KBM-7 (cell line): Measurements from ENCODE around the gene COMP.

Source experiments
- DNase-seq: peaks from one replicate; pipeline ENCODE4 v3.0.0-alpha.2; 2015
- in situ Hi-C: fragments of 300-500 bp; cut with MboI; formaldehyde crosslinking; loops from 2 replicates; pipeline ENCODE4 v1.14.3; 2020; ENCODE audit warnings: low sequenced_read_pairs, low pct_unique_long_range_greater_than_20kb, mixed read lengths

Gene COMP

GRCh38 chr19:18807861-18808331 is 16.8 kb upstream of the COMP start:
- in situ Hi-C loops = no loop called here
- DNase-seq = no peak

DNA sequence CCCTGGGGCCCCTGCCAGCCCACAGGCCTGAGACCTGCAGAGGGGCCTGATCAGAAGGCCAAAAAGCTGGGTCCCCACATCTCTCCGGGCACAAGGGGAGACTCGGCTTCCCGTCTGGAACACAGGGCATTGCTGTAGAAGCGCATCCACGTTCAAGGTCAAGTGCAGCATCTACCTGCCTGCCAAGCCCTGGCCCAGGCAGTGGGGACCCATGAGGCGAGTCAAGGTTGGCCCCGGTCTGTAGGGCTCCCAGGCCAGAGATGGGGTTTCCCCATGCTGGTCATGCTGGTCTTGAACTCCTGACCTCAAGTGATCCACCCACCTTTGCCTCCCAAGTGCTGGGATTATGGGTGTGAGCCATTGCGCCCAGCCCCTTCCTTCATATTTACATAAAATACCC is 13.5 kb upstream of the COMP start:
- in situ Hi-C loops = no loop called here
- no peak for DNase-seq

DNA sequence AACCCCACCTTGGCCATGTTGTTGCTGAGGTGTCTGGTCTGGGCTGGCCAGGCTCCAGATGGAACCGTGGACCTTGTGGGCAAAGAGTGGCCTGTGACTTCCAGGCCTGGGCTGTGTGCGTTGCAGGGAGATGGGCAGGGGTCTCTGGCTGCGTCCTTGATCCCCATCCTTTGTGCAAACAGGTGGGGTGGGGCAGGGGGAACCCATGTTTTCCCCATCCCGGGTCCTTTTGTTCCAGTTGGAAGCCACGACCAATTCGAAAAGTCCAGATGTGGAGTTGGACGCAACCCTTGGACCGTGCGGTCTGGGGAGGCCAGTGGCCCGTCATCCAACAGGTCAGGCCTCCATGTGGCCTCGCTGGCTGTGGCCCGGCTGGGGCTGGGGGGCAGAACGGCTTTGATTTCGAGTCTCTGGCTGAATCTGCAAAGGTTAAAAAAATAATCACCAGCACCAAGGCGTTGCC is 13.1 kb upstream of the COMP start:
- in situ Hi-C loops = no loop called here
- no peak for DNase-seq

- in situ Hi-C loops = no loop called here
Observed at GRCh38 chr19:18803550-18804138, 12.5 kb upstream of the COMP start.

DNA sequence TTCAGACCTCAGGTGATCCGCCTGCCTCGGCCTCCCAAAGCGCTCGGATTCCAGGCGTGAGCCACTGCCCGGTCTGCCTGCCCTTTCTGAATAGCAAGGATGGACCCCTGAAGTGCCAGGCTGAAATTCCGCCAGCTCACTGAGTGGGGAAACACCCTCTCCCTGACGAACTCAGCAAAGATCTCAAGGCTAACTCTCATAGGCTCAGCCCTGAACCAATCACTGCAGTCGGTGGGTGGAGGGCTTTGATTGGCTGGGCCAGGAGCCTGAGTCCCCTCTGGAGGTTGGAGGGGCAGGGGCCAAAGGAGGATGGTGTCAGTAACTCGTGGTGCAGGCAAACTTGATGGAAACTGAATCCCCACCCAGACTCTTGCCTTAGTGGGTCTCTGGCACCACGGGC is 11.2 kb upstream of the COMP start:
- DNase-seq = no peak
- in situ Hi-C loops = no loop called here

More at GRCh38 chr19:18803550-18804138, 12.5 kb upstream of the COMP start:
- no peak for DNase-seq

GRCh38 chr19:18800636-18801035 is 9.5 kb upstream of the COMP start:
- no peak for DNase-seq
- in situ Hi-C loops = no loop called here

GRCh38 chr19:18800079-18800478 is 9.0 kb upstream of the COMP start:
- in situ Hi-C loops = no loop called here

DNA sequence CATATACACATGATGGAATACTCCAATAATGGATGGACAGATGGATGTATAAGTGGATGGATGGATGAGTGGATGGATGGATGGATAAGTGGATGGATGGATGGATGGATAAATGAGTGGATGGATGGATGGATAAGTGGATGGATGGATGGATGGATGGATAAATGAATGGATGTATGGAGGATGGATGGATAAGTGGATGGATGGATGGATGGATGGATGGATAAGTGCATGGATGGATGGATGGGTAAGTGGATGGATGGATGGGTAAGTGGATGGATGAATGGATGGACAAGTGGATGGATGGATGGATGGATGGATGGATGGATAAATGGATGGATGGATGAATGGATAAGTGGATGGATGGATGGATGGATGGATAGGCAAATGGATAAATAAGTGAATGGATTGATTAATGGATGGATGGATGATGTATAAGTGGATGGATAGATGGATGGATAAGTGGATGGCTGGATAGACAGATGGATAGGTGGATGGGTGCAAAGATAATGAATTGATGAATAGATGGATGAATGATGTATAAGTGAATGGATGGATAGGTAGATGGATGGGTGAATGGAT is 8.4 kb upstream of the COMP start:
- DNase-seq = no peak
- in situ Hi-C loops = no loop called here

More at GRCh38 chr19:18800079-18800478, 9.0 kb upstream of the COMP start:
- no peak for DNase-seq

DNA sequence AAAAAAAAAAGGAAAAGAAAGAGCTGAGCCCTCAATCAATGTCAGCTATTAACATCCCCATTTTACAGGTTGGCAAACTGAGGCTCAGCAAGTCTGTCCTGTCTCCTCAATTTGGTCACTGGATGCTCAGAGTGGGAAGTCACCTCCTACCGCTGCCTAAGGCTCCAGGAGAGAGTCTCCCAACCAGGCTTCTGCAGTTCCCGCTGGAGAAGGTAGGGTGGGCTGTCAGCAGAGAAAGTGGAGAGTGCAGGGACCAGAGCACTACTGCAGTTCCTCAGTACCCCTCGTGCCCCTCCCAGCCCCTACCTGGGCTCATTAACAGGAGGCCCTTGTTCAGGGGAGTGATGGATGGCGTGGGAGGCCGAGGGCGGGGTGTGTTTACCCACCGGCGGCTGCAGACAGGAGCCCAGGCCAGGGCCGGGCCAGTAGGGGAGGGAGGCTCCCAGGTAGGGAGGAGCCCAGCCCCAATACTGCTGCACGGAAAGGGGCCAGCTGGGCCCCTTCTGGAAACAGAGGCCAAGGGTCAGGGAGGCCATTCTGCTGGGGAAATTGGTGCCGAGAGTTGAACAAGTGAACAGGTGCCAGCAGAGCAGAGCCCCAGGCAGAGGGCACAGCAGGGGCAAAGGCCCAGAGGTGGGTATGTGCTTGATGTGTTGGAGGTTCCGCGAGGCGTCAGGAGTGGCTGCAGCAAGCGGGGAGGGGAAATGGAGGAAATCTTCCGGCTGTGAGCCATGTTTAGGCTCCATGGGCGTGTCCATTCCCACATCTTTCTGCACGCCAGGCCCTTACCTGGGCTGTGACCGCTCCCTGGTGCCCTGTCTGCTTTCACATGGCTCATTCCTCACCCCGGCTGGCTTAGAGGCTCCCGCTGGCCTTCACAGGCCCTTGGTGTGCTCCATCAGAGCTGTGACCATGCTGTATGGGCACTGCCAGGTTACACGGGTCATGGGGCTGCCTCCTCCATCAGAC is 7.6 kb upstream of the COMP start:
- in situ Hi-C loops = no loop called here
- DNase-seq = no peak

DNA sequence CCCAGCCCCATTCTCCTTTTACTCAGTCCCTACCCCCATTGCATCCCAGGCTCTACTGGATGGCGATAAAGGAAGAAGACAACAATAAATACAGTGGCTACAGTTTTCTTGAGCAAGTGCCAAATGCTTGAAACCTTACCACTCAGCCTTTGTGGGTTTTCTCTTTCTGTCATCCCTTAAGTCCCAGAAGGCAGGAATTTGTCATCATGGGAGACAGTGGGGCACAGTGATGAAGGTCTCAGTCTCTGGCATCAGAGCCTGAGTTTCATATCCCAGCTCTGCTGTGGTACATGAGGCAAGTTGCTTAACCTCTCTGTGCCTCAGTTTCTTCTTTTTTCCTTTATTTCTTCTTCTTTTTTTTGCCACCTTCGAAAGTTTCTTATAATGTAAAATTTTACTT is 5.1 kb upstream of the COMP start:
- in situ Hi-C loops = no loop called here
- no peak for DNase-seq

- DNase-seq = no peak
- in situ Hi-C loops = no loop called here
Observed at GRCh38 chr19:18795540-18795939, 4.4 kb upstream of the COMP start.

DNA sequence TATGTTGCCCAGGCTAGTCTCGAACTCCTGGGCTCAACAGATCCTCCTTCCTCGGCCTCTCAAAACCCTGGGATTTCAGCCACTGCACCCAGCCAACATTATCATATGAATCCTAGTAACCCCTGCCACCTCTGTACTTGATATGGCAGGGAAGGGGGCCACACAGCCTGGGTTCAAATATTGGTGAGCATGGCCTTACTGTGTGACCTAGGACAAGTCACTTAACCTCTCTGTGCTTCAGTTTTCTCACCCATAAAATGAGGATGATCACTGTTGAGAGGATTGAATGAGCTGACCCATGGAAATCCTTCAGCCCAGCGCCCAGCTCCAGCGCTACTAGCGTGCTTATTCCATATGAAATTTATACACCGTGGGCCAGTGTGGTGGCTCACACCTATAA is 3.6 kb upstream of the COMP start:
- in situ Hi-C loops = no loop called here
- no peak for DNase-seq

DNA sequence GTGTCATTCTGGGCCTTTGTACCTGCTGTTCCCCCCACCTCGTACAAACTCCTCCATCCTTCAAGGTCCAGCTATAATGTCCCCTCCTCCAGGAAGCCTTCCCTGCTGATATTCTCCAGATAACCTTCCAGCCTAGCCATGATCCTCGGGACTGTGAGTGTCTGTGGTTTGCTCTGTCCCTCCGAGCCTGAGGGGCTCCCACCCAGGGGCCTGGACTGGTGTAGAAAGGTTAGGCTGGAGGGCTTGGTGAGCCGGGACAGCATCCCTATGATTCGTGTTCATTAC is 2.9 kb upstream of the COMP start:
- in situ Hi-C loops = no loop called here

DNA sequence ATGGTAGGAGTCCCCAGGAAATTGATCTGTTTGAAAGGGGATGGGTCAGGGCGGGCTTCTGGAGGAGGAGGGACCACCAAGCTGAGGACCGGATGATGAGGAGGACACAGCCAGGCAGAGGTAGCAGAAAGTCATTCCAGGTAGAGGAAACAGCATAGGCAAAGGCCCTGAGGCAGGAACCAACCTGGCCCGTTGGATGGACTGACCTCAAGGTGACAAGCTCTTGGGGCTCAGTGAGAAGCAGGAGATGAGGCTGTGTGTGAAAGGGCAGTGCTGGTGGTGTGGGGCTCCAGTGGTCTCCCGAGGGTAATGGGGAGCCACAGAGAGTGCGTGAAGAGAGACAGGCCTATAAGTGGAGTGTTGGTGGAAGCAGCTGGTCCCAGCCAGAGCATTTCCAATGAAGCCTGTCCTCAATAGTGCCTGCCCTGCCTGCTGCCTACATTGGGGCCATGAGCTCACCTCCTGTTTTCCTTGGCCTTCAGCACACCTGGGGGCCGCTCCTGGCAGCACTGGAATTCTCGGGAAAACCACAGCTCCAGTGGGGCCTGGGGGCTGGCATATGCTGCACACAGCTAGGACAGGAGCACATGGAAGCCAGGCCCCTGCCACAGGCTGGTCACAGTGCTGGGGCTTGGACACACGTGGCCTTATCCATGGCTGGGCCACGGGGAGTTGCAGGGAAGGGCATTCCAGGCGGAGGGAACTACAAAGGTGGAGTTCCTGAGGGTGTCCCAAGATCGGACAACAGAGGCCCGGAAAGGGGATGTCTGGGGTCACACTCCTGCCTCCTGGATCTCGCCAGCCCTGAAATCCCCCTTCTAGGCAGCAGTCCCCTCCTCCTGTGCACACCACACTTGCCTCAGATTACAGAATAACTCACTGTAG is 2.3 kb upstream of the COMP start:
- in situ Hi-C loops = no loop called here
- DNase-seq = no peak

More for the DNA sequence above, 2.9 kb upstream of the COMP start:
- no peak for DNase-seq

DNA sequence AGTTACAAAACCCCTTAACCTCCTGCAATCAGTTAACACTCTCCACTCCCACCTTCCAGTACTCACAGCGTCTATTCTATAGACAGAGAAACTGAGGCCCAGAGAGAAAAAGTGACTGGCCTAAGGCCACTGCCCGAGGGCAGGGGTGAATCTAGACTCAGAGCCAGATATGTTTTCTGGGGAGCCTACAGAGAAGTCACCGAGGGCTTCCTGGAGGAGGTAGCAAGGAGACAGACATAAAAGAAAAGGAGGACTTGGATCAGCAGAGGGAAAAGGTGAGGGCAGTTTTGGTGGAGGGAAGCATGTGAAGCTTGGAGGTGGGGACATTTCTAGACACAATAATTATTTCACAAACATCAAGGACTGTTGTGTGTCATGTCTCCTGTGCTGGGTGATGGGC is 1.6 kb upstream of the COMP start:
- in situ Hi-C loops = no loop called here
- no peak for DNase-seq

DNA sequence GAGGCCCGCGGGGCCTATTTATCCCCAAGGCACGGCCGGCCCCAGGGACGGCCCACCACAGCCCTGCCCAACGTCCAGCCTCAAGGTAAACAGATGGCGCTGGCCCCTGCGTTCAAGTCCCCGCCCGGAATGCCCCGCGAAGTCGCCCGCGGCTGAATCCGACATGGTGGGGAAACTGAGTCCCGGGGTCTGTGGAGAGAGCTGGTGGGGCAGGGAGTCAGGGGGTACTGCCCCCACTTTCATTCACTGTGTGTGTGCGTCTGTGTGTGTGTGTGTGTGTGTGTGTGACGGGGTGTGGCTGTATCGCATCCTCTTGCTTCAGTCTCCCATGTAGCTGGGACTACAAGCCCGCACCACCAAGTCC is 192 bp upstream of the COMP start:
- no peak for DNase-seq
- in situ Hi-C loops = no loop called here

- in situ Hi-C loops = no loop called here
- peak; percentile 58 for DNase-seq
Observed at GRCh38 chr19:18789883-18790565, 1.1 kb downstream of the COMP start.

GRCh38 chr19:18789422-18789869 is 1.7 kb downstream of the COMP start:
- no peak for DNase-seq
- in situ Hi-C loops = no loop called here
